SH-SY5Y (cell line): ENCODE measurements around the gene GNAI2.

Source experiments
- GATA2 ChIP-seq: IDR thresholded peaks from 2 replicates; pipeline ENCODE4 v1.6.1; 2011; ENCODE audit warnings: mild to moderate bottlenecking, low read depth, low read length
- GATA3 ChIP-seq: IDR thresholded peaks from 2 replicates; pipeline ENCODE4 v1.6.1; 2011; ENCODE audit warnings: low read depth, mild to moderate bottlenecking, low read length, moderate library complexity

DNA sequence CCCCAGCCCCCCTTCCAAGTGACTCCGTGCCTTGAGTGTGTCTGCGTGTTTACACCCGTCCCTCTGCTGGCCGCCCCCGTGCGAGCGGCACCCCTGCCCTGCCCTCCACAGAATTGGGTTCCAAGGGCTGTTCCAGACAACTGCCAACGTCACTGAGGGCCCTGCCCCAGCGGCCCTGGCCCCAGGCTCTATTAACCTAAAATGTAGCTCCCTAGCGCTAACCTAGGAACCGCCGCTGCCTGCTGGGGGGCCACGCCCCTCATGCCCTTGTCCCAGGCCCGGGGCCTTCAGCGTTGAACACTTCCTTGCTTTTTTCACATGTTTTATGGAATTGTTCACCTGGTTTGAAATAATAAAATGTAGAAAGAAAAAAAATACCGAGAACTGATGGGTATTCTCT lies 23.0 kb downstream of the GNAI2 start:
- TF ChIP-seq GATA2 (no peak), GATA3 (no peak)
